KMS-11 (cell line): ENCODE data around the gene PMEPA1.

Source experiments
- H2AFZ ChIP-seq: fragments of 200-600 bp; sonication (generic); 2 replicates; pipeline ENCODE4 v1.6.1; 2016; ENCODE audit warnings: antibody characterized with exemption, mixed run types, low read depth
- H3K27ac ChIP-seq: fragments of 200-600 bp; sonication (generic); 2 replicates; pipeline ENCODE4 v1.6.1; 2016; ENCODE audit warnings: mild to moderate bottlenecking, mixed run types
- H3K27me3 ChIP-seq: fragments of 200-600 bp; sonication (generic); 2 replicates; pipeline ENCODE4 v1.6.1; 2017; ENCODE audit warnings: mild to moderate bottlenecking, low read depth, mixed run types, moderate library complexity; ENCODE audit not compliant: insufficient read depth
- H3K36me3 ChIP-seq: fragments of 200-600 bp; sonication (generic); 2 replicates; pipeline ENCODE4 v1.6.1; 2017; ENCODE audit warnings: mild to moderate bottlenecking, mixed run types; ENCODE audit not compliant: insufficient read depth
- H3K4me1 ChIP-seq: fragments of 200-600 bp; sonication (generic); 2 replicates; pipeline ENCODE4 v1.6.1; 2016; ENCODE audit warnings: mild to moderate bottlenecking, low read depth, mixed run types; ENCODE audit not compliant: poor library complexity, severe bottlenecking
- H3K4me2 ChIP-seq: fragments of 200-600 bp; sonication (generic); 2 replicates; pipeline ENCODE4 v1.7.0; 2016; ENCODE audit warnings: mild to moderate bottlenecking, mixed run types
- H3K4me3 ChIP-seq: fragments of 200-600 bp; sonication (generic); IDR thresholded peaks from 2 replicates; pipeline ENCODE4 v1.6.1; 2017; ENCODE audit warnings: low read depth, low read length, mixed read lengths; ENCODE audit not compliant: insufficient read depth
- H3K79me2 ChIP-seq: fragments of 200-600 bp; sonication (generic); 2 replicates; pipeline ENCODE4 v1.6.1; 2016; ENCODE audit warnings: low read depth, mixed run types; ENCODE audit not compliant: insufficient read depth
- H3K9ac ChIP-seq: fragments of 200-600 bp; sonication (generic); 2 replicates; pipeline ENCODE4 v1.6.1; 2016; ENCODE audit warnings: mild to moderate bottlenecking, mixed run types
- H4K20me1 ChIP-seq: fragments of 200-600 bp; sonication (generic); 2 replicates; pipeline ENCODE4 v1.6.1; 2016; ENCODE audit warnings: mild to moderate bottlenecking, mixed run types; ENCODE audit not compliant: insufficient read depth
- CTCF ChIP-seq: fragments of 200-600 bp; sonication (generic); conservative IDR thresholded peaks from 2 replicates; pipeline ENCODE4 v1.6.1; 2017; ENCODE audit warnings: low read depth, mild to moderate bottlenecking, antibody characterized with exemption, low read length, moderate library complexity, mixed read lengths

The PMEPA1 gene

GRCh38 chr20:57625978-57626377 lies 83.8 kb downstream of the PMEPA1 start:
- no peak overlapping the region for H3K9ac ChIP-seq
- no peaks in the 10 kb centered on the region for H3K36me3 ChIP-seq
- no peaks in the 10 kb centered on the region for H4K20me1 ChIP-seq
- H3K79me2 ChIP-seq, result no peaks in the 10 kb centered on the region
- H3K4me1 ChIP-seq, result peaks cover 19% of the 10 kb centered on the region
- no peak overlapping the region for H3K4me3 ChIP-seq
- H2AFZ ChIP-seq, result no peak overlapping the region
- TF ChIP-seq CTCF, result no peak
- no peak overlapping the region for H3K27ac ChIP-seq
- H3K27me3 ChIP-seq, result peaks cover 8% of the 10 kb centered on the region; the same call in 1 of the 2 replicates
- H3K4me2 ChIP-seq, result no peak overlapping the region

GRCh38 chr20:57625181-57625958 lies 84.4 kb downstream of the PMEPA1 start:
- Histone ChIP-seq H3K4me3 (no peak overlapping the region), H3K79me2 (no peaks in the 10 kb centered on the region), H3K4me1 (peaks cover 24% of the 10 kb centered on the region), H3K9ac (no peak overlapping the region), H3K4me2 (no peak overlapping the region), H4K20me1 (no peaks in the 10 kb centered on the region), H3K36me3 (no peaks in the 10 kb centered on the region), H3K27me3 (peaks cover 6% of the 10 kb centered on the region; the same call in 1 of the 2 replicates), H2AFZ (no peak overlapping the region), H3K27ac (no peak overlapping the region)
- TF ChIP-seq CTCF, result no peak

GRCh38 chr20:57624124-57624523 lies 85.7 kb downstream of the PMEPA1 start:
- no peak for TF ChIP-seq CTCF
- Histone ChIP-seq H3K36me3 (no peaks in the 10 kb centered on the region), H3K4me1 (peaks cover 33% of the 10 kb centered on the region), H3K27ac (no peak overlapping the region), H3K79me2 (no peaks in the 10 kb centered on the region), H2AFZ (no peak overlapping the region), H3K4me2 (no peak overlapping the region), H3K9ac (no peak overlapping the region), H3K27me3 (no peaks in the 10 kb centered on the region), H3K4me3 (no peak overlapping the region), H4K20me1 (no peaks in the 10 kb centered on the region)

- Histone ChIP-seq H3K4me2 (peak overlapping the region; percentile 55; the same call in 1 of the 2 replicates), H3K4me1 (peaks cover 46% of the 10 kb centered on the region), H2AFZ (no peak overlapping the region), H3K27me3 (no peaks in the 10 kb centered on the region), H3K4me3 (no peak overlapping the region), H3K36me3 (no peaks in the 10 kb centered on the region), H3K9ac (no peak overlapping the region), H3K79me2 (no peaks in the 10 kb centered on the region), H3K27ac (no peak overlapping the region), H4K20me1 (no peaks in the 10 kb centered on the region)
- peak; percentile 94 for TF ChIP-seq CTCF
Measured at GRCh38 chr20:57622579-57623381, 87.0 kb downstream of the PMEPA1 start.
